ENCODE measurements around the gene ITPKB.
A peak's percentile ranks its signal among the peaks of the same experiment; 100 is the strongest.

Gene ITPKB

DNA sequence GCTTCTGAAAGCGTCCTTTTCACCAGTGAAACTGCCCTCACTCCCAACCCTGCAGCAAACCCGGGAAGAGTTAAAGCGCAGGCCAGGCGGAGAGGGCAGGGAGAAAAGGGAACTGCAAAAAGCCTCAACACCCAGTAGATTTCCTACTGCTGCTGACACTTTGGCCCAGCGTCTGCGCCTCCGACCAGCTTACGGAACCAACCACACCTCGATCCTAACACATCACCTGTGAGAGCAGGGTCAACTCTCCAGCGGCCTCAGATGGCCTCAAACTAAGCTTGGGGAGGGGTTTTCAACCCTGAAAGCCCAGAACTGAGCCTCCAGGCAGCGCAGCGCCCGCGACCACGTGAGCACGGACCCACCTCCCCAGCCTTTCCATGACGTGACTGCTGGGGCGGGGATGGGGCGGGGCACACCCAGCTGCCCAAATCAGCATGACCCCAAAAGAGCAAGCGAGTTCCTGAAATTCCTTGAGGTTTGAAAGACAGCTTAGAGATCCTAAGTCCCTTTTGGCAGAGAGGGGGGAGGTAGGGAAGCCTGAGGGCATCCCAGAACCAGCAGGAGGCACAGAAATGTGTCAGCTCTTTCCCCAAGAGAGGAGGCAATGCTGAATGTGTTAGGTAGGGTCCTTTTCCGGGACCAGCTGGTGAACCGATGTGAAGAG, 59.1 kb downstream of the ITPKB start:
- peak overlapping the region; percentile 75; the same call in 1 of the 2 replicates for H3K27ac ChIP-seq (ENCODE audit: low read depth, low read length)
- peak overlapping the region; percentile 51 for H3K4me3 ChIP-seq (ENCODE audit: low read length)
- WGBS = 4% methylated on average over 22 of the region's 22 CpGs
- H3K36me3 ChIP-seq (ENCODE audit: insufficient read depth, low read length) = no peaks in the 10 kb centered on the region
- no peaks in the 10 kb centered on the region for H3K9me3 ChIP-seq (ENCODE audit: insufficient read depth, low read depth, low read length)
- peaks cover 34% of the 10 kb centered on the region for H3K4me1 ChIP-seq (ENCODE audit: insufficient read depth, low read length)
- peaks cover 44% of the 10 kb centered on the region for H3K27me3 ChIP-seq (ENCODE audit: insufficient read depth, low read length)
- H3K9ac ChIP-seq (ENCODE audit: low read depth, low read length) = peak overlapping the region; percentile 70

DNA sequence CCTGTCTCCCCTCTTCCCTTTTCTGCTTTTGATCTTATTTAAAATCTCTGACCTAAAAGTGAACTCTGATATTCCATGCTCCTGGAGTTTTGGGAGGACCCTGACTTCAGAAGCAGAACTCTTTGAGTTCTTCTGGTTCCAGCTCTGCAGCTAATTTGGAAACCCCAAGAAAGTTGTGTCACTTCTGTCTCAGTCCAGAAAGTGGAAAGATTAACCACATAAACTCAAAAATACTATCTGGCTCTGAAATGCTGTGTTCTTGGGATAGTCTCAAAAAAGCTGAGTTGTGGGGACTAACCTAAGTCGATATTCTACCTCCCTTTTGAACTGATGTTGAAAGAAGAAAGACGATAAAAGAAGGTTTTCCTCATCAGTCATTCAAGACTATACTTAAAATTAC, 59.8 kb downstream of the ITPKB start:
- Histone ChIP-seq H3K27ac (ENCODE audit: low read depth, low read length) (no peak overlapping the region; the same call in 1 of the 2 replicates), H3K4me3 (ENCODE audit: low read length) (peak overlapping the region; percentile 51; the same call in 1 of the 2 replicates)

GRCh38 chr1:226678701-226679100, 60.4 kb downstream of the ITPKB start:
- Histone ChIP-seq H3K9me3 (ENCODE audit: insufficient read depth, low read depth, low read length) (no peaks in the 10 kb centered on the region), H3K36me3 (ENCODE audit: insufficient read depth, low read length) (no peaks in the 10 kb centered on the region), H3K9ac (ENCODE audit: low read depth, low read length) (no peak overlapping the region), H3K4me3 (ENCODE audit: low read length) (no peak overlapping the region), H3K27me3 (ENCODE audit: insufficient read depth, low read length) (peaks cover 41% of the 10 kb centered on the region), H3K4me1 (ENCODE audit: insufficient read depth, low read length) (peaks cover 35% of the 10 kb centered on the region), H3K27ac (ENCODE audit: low read depth, low read length) (no peak overlapping the region)
- WGBS = 83% methylated on average over 8 of the region's 8 CpGs

More for the DNA sequence above, 59.8 kb downstream of the ITPKB start:
- WGBS = 90% methylated on average over 1 of the region's 2 CpGs
- Histone ChIP-seq H3K4me1 (ENCODE audit: insufficient read depth, low read length) (peaks cover 35% of the 10 kb centered on the region), H3K36me3 (ENCODE audit: insufficient read depth, low read length) (no peaks in the 10 kb centered on the region), H3K27me3 (ENCODE audit: insufficient read depth, low read length) (peaks cover 44% of the 10 kb centered on the region), H3K9me3 (ENCODE audit: insufficient read depth, low read depth, low read length) (no peaks in the 10 kb centered on the region), H3K9ac (ENCODE audit: low read depth, low read length) (no peak overlapping the region)

- Histone ChIP-seq H3K4me3 (ENCODE audit: low read length) (no peak overlapping the region), H3K27ac (ENCODE audit: low read depth, low read length) (no peak overlapping the region), H3K36me3 (ENCODE audit: insufficient read depth, low read length) (no peaks in the 10 kb centered on the region), H3K27me3 (ENCODE audit: insufficient read depth, low read length) (peaks cover 38% of the 10 kb centered on the region), H3K9me3 (ENCODE audit: insufficient read depth, low read depth, low read length) (no peaks in the 10 kb centered on the region), H3K9ac (ENCODE audit: low read depth, low read length) (no peak overlapping the region), H3K4me1 (ENCODE audit: insufficient read depth, low read length) (peaks cover 35% of the 10 kb centered on the region)
- whole genome bisulfite sequencing = 94% methylated on average over 2 of the region's 2 CpGs
These were observed 60.8 kb downstream of the ITPKB start for GRCh38 chr1:226678251-226678650.

DNA sequence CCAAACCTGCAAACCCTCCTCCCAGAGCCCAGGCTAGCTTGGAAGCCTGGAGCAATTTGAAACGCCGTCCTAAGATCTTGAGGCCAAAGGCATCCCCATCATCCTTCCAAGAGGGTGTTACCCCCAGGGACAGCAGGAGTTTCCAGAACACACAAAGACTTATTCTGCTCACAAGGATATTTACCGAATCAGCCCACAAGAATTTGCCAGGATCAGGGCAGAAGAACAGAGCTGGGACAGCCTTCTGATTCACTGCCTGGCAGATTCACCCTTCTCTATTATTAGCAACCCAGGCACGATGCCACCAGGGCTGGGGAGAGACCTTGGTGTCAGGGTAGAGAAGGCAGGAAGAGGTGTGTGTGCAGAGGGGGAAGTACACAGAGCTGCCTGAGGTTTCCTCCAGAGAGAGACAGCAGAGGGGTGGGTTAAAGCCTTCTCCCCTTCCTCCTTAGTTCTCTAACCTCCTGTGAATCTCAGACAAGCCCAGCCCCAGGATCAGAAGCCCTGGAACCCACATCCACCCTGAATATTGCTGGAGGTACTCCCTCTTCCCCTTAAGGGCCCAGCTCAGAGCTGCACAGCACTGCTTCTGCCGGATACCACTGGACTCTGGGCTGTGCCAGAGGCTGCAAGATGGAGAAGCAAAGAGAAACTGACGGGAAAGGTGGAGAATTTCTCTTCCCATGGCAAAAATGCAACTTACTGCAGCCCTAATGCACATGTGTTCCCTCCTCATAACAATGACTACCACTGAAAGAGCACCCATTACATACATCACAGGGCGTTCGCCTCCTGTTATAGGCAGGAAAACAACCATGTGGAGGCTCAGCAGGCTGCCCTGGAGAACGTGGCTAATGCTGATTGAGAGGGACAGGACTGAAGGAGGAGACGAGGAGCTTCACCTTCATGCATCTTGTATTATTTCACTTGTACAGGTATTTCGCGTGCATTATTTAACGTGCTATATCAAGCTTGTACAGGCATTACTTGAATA, 61.8 kb downstream of the ITPKB start:
- Histone ChIP-seq H3K9ac (ENCODE audit: low read depth, low read length) (no peak overlapping the region), H3K4me3 (ENCODE audit: low read length) (no peak overlapping the region), H3K4me1 (ENCODE audit: insufficient read depth, low read length) (peaks cover 35% of the 10 kb centered on the region), H3K36me3 (ENCODE audit: insufficient read depth, low read length) (no peaks in the 10 kb centered on the region), H3K27ac (ENCODE audit: low read depth, low read length) (no peak overlapping the region), H3K27me3 (ENCODE audit: insufficient read depth, low read length) (peaks cover 29% of the 10 kb centered on the region), H3K9me3 (ENCODE audit: insufficient read depth, low read depth, low read length) (no peaks in the 10 kb centered on the region)
- WGBS = 78% methylated on average over 13 of the region's 13 CpGs

GRCh38 chr1:226676381-226676780, 62.7 kb downstream of the ITPKB start:
- H3K27ac ChIP-seq (ENCODE audit: low read depth, low read length) = no peak overlapping the region
- peaks cover 20% of the 10 kb centered on the region for H3K27me3 ChIP-seq (ENCODE audit: insufficient read depth, low read length)
- no peaks in the 10 kb centered on the region for H3K9me3 ChIP-seq (ENCODE audit: insufficient read depth, low read depth, low read length)
- WGBS = 90% methylated on average over 4 of the region's 5 CpGs
- H3K36me3 ChIP-seq (ENCODE audit: insufficient read depth, low read length) = no peaks in the 10 kb centered on the region
- no peak overlapping the region for H3K4me3 ChIP-seq (ENCODE audit: low read length)
- H3K9ac ChIP-seq (ENCODE audit: low read depth, low read length) = no peak overlapping the region
- H3K4me1 ChIP-seq (ENCODE audit: insufficient read depth, low read length) = peaks cover 30% of the 10 kb centered on the region

- peaks cover 15% of the 10 kb centered on the region for H3K27me3 ChIP-seq (ENCODE audit: insufficient read depth, low read length)
- no peaks in the 10 kb centered on the region for H3K9me3 ChIP-seq (ENCODE audit: insufficient read depth, low read depth, low read length)
- H3K4me1 ChIP-seq (ENCODE audit: insufficient read depth, low read length) = peaks cover 25% of the 10 kb centered on the region
- no peaks in the 10 kb centered on the region for H3K36me3 ChIP-seq (ENCODE audit: insufficient read depth, low read length)
- H3K9ac ChIP-seq (ENCODE audit: low read depth, low read length) = no peak overlapping the region
- 87% methylated on average over 6 of the region's 7 CpGs for WGBS
- H3K27ac ChIP-seq (ENCODE audit: low read depth, low read length) = no peak overlapping the region
- no peak overlapping the region for H3K4me3 ChIP-seq (ENCODE audit: low read length)
These were observed 63.2 kb downstream of the ITPKB start for GRCh38 chr1:226675715-226676357.

- peaks cover 22% of the 10 kb centered on the region; the same call in 1 of the 2 replicates for H3K4me1 ChIP-seq (ENCODE audit: insufficient read depth, low read length)
- H3K27me3 ChIP-seq (ENCODE audit: insufficient read depth, low read length) = peaks cover 12% of the 10 kb centered on the region
- no peaks in the 10 kb centered on the region for H3K36me3 ChIP-seq (ENCODE audit: insufficient read depth, low read length)
- H3K4me3 ChIP-seq (ENCODE audit: low read length) = no peak overlapping the region
- H3K27ac ChIP-seq (ENCODE audit: low read depth, low read length) = no peak overlapping the region
- WGBS = 79% methylated on average over 17 of the region's 17 CpGs
- H3K9ac ChIP-seq (ENCODE audit: low read depth, low read length) = no peak overlapping the region
- no peaks in the 10 kb centered on the region for H3K9me3 ChIP-seq (ENCODE audit: insufficient read depth, low read depth, low read length)
These were observed 64.0 kb downstream of the ITPKB start for GRCh38 chr1:226674892-226675714.

- Histone ChIP-seq H3K9me3 (ENCODE audit: insufficient read depth, low read depth, low read length) (no peaks in the 10 kb centered on the region), H3K27ac (ENCODE audit: low read depth, low read length) (no peak overlapping the region), H3K36me3 (ENCODE audit: insufficient read depth, low read length) (no peaks in the 10 kb centered on the region), H3K4me3 (ENCODE audit: low read length) (no peak overlapping the region), H3K9ac (ENCODE audit: low read depth, low read length) (no peak overlapping the region), H3K27me3 (ENCODE audit: insufficient read depth, low read length) (no peaks in the 10 kb centered on the region; the same call in 1 of the 2 replicates), H3K4me1 (ENCODE audit: insufficient read depth, low read length) (peaks cover 21% of the 10 kb centered on the region)
- WGBS = 88% methylated on average over 4 of the region's 4 CpGs
These were observed 66.7 kb downstream of the ITPKB start for GRCh38 chr1:226672339-226672762.

DNA sequence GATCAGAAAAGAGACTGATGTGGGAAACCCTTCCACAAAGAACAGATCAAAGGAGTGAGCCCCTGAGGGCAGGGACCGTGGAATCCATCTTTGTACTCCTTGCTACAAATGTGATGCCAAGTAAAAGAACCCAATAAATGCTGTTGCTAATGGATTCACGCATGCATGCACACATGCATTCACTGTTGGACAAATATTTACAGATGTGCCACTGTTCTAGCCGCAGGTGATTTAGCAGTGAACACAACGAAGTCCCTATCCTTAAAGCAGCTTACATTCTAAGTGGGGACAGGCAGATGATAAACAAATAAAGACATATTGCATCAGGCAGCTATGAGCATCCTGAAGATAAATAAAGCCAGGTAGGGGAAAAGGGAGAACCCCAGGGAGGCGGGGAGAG, 67.8 kb downstream of the ITPKB start:
- 93% methylated on average over 5 of the region's 5 CpGs for WGBS
- Histone ChIP-seq H3K36me3 (ENCODE audit: insufficient read depth, low read length) (no peaks in the 10 kb centered on the region), H3K4me3 (ENCODE audit: low read length) (no peak overlapping the region), H3K27ac (ENCODE audit: low read depth, low read length) (no peak overlapping the region), H3K4me1 (ENCODE audit: insufficient read depth, low read length) (peaks cover 21% of the 10 kb centered on the region), H3K9me3 (ENCODE audit: insufficient read depth, low read depth, low read length) (no peaks in the 10 kb centered on the region), H3K9ac (ENCODE audit: low read depth, low read length) (no peak overlapping the region), H3K27me3 (ENCODE audit: insufficient read depth, low read length) (no peaks in the 10 kb centered on the region)
